Cardiac fibroblast (primary cell): ENCODE data around the gene LEFTY1.
A peak's percentile ranks its signal among the peaks of the same experiment; 100 is the strongest.
"Not testable (repeated sequence)": the region's sequence is repeated elsewhere in the genome, so short reads cannot be mapped to it uniquely, and the experiment has no call there.

Experiments used
- DNase-seq, 2 donors: peaks; one replicate each; pipeline versions ENCODE4 v3.0.0 to v3.0.0-alpha.2; 2010; ENCODE audit warnings: low read depth in 2 of 2
- H3K4me3 ChIP-seq, 2 donors: replicated peaks in 1 of 2; 1 replicate in 1 of 2; 2 replicates in 1 of 2; pipeline ENCODE4 v1.5.1; 2011; ENCODE audit warnings: low read depth in 2 of 2, low read length in 2 of 2, mild to moderate bottlenecking in 2 of 2, moderate library complexity in 1 of 2
- TF ChIP-seq, protein P1 (sequence below): IDR thresholded peaks from one replicate; pipeline ENCODE4 v1.5.1; 2011; ENCODE audit warnings: low read depth, mild to moderate bottlenecking, low read length, inconsistent platforms

Gene LEFTY1, protein sequence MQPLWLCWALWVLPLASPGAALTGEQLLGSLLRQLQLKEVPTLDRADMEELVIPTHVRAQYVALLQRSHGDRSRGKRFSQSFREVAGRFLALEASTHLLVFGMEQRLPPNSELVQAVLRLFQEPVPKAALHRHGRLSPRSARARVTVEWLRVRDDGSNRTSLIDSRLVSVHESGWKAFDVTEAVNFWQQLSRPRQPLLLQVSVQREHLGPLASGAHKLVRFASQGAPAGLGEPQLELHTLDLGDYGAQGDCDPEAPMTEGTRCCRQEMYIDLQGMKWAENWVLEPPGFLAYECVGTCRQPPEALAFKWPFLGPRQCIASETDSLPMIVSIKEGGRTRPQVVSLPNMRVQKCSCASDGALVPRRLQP

DNA sequence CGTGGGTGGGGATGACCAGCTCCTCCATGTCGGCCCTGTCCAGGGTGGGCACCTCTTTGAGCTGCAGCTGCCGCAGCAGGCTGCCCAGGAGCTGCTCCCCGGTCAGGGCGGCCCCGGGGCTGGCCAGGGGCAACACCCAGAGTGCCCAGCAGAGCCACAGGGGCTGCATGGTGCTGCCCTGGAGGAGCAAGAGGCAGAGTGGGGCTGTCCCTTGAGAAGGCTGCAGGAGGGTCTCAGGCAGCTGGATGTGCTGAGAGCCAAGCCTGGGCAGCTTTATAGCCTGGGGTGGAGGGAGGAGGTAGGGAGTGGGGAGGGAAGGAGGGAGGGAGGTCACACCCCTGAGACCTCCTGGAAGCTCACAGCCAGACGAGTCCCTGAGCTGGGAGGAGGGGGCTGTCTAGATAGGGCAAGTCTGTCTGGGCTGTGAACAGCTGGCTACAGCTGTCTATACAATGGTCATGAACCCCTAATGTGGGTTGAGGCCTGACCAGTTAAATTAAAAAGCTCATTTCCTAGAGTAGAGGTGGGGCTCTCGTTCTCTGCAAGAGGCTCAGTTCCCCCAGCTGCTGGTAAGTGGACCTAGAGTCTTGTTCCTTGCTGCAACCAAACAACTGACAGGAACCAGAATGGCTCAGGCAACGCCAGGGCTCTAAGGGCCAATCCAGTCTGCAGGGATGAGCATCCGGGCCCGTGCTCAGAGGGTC lies at the start of gene LEFTY1:
TSS of gene LEFTY1 (minus strand) at position 249 of the 704 bp plus-strand sequence. CDS start at position 169, 80 bp downstream.
- DNase-seq: no peak
- TF ChIP-seq, protein P1, sequence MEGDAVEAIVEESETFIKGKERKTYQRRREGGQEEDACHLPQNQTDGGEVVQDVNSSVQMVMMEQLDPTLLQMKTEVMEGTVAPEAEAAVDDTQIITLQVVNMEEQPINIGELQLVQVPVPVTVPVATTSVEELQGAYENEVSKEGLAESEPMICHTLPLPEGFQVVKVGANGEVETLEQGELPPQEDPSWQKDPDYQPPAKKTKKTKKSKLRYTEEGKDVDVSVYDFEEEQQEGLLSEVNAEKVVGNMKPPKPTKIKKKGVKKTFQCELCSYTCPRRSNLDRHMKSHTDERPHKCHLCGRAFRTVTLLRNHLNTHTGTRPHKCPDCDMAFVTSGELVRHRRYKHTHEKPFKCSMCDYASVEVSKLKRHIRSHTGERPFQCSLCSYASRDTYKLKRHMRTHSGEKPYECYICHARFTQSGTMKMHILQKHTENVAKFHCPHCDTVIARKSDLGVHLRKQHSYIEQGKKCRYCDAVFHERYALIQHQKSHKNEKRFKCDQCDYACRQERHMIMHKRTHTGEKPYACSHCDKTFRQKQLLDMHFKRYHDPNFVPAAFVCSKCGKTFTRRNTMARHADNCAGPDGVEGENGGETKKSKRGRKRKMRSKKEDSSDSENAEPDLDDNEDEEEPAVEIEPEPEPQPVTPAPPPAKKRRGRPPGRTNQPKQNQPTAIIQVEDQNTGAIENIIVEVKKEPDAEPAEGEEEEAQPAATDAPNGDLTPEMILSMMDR: no peak
- H3K4me3 ChIP-seq: no peak within 1 kb of the TSS

DNA sequence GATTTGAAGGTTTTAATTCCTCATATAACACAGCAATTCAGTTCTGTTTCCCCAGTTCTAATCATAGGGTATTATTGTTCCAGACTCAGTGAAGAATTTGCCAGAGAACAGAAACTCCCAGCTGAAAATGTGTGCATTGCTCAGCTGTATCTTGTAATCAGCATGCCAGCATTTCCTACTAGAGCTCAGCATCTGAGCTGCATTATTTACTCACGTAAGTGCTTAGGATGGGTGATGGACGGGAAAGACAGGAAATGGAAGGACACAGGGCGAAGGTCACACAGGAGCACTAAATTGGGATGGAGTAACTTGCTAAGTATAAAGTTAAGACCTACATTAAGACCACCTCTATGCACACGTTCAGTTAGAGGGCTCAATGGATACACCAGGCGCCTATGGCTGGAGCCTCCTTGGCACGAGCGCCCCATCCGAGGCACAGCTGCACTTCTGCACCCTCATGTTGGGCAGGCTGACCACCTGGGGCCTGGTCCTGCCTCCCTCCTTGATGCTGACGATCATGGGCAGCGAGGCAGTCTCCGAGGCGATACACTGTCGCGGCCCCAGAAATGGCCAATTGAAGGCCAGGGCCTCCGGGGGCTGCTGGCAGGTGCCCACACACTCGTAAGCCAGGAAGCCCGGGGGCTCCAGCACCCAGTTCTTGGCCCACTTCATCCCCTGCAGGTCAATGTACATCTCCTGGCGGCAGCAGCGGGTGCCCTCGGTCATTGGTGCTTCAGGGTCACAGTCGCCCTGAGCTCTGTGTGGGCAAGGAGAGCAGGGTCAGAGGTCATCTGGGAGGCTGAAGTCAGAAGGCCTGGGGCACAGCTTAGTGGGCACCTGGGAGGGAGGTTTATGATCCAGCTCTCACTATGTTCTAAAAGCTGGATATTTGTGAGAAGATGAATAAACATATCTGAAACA lies 48.4 kb upstream of the LEFTY1 start:
- TF ChIP-seq, protein P1: no peak
- H3K4me3 ChIP-seq: no peak overlapping the region
- DNase-seq: no peak

DNA sequence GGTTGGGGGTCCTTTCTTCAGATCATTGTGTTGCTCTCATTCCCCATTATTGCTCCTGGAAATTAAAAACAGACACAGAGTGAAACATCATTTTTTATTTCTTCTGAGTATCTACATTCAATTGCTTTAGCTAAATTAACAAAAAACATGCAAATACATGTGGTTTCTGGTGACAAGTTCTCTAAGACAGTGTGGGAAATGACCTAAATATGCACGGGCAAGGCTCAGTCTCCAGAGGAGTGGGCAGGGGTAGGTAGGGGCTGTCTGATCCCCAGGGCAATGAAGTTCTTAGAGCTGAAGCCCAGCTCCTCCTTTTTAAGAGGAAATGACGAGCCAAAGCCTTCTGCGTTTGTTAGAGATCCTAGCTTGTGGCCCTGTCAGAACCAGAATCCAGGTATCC lies 47.6 kb upstream of the LEFTY1 start:
- TF ChIP-seq, protein P1: no peak
- H3K4me3 ChIP-seq: no peak overlapping the region
- no peak for DNase-seq

DNA sequence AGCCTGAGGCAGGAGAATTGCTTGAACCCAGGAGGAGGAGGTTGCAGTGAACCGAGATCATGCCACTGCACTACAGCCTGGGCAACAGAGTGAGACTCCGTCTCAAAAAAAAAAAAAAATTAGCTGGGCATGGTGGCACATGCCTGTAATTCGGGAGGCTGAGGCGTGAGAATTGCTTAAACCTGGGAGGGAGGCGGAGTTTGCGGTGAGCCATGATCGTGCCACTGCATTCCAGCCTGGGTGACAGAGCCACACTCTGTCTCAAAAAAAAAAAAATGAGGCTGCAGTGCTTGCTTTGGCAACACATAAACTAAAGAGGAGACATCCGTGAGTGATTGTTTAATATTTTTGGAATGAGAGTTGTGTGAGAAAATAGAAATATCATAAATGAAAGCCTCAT lies 47.1 kb upstream of the LEFTY1 start:
- not testable (repeated sequence) for DNase-seq, H3K4me3 ChIP-seq

DNA sequence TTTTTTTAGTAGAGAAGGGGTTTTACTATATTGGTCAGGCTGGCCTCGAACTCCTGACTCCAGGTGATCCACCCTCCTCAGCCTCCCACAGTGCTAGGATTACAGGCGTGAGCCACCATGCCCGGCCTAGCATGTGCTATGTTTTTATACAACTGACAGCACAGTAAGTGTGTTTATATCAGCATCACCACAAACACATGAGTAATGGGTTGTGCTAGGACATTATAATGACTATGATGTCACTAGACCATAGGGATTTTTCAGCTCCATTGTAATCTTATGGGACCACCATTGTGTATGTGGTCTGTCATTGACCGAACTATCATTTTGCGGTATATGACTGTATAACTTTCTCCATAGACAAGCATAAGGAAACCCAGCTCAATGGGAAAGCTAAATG lies 45.8 kb upstream of the LEFTY1 start:
- no peak for DNase-seq
- no peak overlapping the region for H3K4me3 ChIP-seq
- TF ChIP-seq, protein P1: no peak

DNA sequence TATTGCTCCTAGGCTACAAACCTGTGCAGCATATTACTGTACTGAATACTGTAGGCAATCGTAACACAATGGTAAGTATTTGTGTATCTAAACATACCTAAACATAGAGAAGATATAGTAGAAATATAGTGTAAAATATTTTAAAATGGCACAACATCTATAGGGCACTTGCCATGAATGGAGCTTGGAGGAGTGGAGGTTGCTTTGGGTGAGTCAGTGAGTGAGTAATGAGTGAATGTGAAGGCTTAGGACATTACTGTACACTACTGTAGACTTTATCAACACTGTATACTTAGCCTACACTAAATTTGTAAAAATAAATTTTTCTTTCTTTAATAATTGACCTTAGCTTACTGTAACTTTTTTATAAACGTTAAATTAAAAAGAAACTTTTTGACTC lies 44.1 kb upstream of the LEFTY1 start:
- H3K4me3 ChIP-seq: no peak overlapping the region
- TF ChIP-seq, protein P1: no peak
- DNase-seq: peak in 1 of 2 donors; percentile 76
